Left kidney (tissue), 2 donors: ENCODE data around the gene LRRD1. TPM values are rescaled to one million over a fixed set of nuclear protein-coding genes. Genes with fewer than 3 reads are reported as not detected.
"Not testable (repeated sequence)": the region's sequence is repeated elsewhere in the genome, so short reads cannot be mapped to it uniquely, and the experiment has no call there.

Experiments
- DNase-seq: peaks from one replicate; pipeline ENCODE4 v3.0.0-alpha.2; 2013
- polyA plus RNA-seq: library from polyadenylated mRNA; unstranded; fragments of 120-200 nt; gene quantifications from one replicate; pipeline ENCODE4 v1.2.1, GENCODE V29; 2013; ENCODE audit not compliant: insufficient read length

LRRD1 gene
- polyA plus RNA-seq, 1 donor: 0.75 TPM

GRCh38 chr7:92141161-92141560 is 37.8 kb downstream of the LRRD1 start:
- DNase-seq: no peak

GRCh38 chr7:92137557-92137956 is 41.4 kb downstream of the LRRD1 start:
- peak; percentile 72 for DNase-seq

- DNase-seq: peak; percentile 49
Measured at GRCh38 chr7:92135052-92135889, 43.7 kb downstream of the LRRD1 start.

- peak; percentile 95 for DNase-seq
Measured at GRCh38 chr7:92134271-92135051, 44.5 kb downstream of the LRRD1 start, which contains the start of gene CYP51A1. Gene CYP51A1, minus strand, starts transcription at chr7:92134477. Its CDS starts 113 bp downstream, at chr7:92134364.

GRCh38 chr7:92133737-92134270 is 45.1 kb downstream of the LRRD1 start:
- DNase-seq: peak; percentile 79

- no peak for DNase-seq
Measured at GRCh38 chr7:92133133-92133736, 45.7 kb downstream of the LRRD1 start.

- no peak for DNase-seq
Measured at GRCh38 chr7:92131764-92132330, 47.1 kb downstream of the LRRD1 start.

GRCh38 chr7:92131093-92131492 is 47.8 kb downstream of the LRRD1 start:
- DNase-seq: no peak

- no peak for DNase-seq
Measured at GRCh38 chr7:92121681-92122080, 57.3 kb downstream of the LRRD1 start.

GRCh38 chr7:92119213-92119759 is 59.7 kb downstream of the LRRD1 start:
- DNase-seq: no peak

- no peak for DNase-seq
Measured at GRCh38 chr7:92116949-92117348, 62.0 kb downstream of the LRRD1 start.

GRCh38 chr7:92115821-92116220 is 63.1 kb downstream of the LRRD1 start:
- no peak for DNase-seq

- DNase-seq: no peak
Measured at GRCh38 chr7:92110857-92111256, 68.1 kb downstream of the LRRD1 start.

- no peak for DNase-seq
Measured at GRCh38 chr7:92108821-92109220, 70.1 kb downstream of the LRRD1 start.

- not testable (repeated sequence) for DNase-seq
Measured at GRCh38 chr7:92102862-92103261, 76.1 kb downstream of the LRRD1 start.

GRCh38 chr7:92100534-92100933 is 78.4 kb downstream of the LRRD1 start:
- DNase-seq: no peak

GRCh38 chr7:92095380-92095779 is 83.6 kb downstream of the LRRD1 start:
- no peak for DNase-seq
